Endodermal cell (in vitro differentiated cells): ENCODE results near the gene SH2D7. TPM values are rescaled to one million over a fixed set of nuclear protein-coding genes. Genes with fewer than 3 reads are reported as not detected.

Experiments used
- DNase-seq: peaks from one replicate; pipeline ENCODE4 v3.0.0-alpha.2; 2017
- H3K27ac ChIP-seq: 2 replicates; pipeline ENCODE4 v1.5.1; 2013; ENCODE audit warnings: mild to moderate bottlenecking, low read depth, low read length, moderate library complexity
- H3K27me3 ChIP-seq: 2 replicates; pipeline ENCODE4 v1.6.1; 2013; ENCODE audit warnings: mild to moderate bottlenecking, low read length, moderate library complexity; ENCODE audit not compliant: insufficient read depth, control insufficient read depth, poor library complexity, severe bottlenecking
- H3K36me3 ChIP-seq: 2 replicates; pipeline ENCODE4 v1.7.0; 2013; ENCODE audit warnings: mild to moderate bottlenecking, low read length, moderate library complexity; ENCODE audit not compliant: control insufficient read depth, insufficient read depth
- H3K4me1 ChIP-seq: one replicate; pipeline ENCODE4 v1.7.0; 2013; ENCODE audit warnings: low read length; ENCODE audit not compliant: control insufficient read depth, insufficient read depth
- H3K4me3 ChIP-seq: 2 replicates; pipeline ENCODE4 v1.5.1; 2013; ENCODE audit warnings: mild to moderate bottlenecking, low read length, moderate library complexity
- H3K9ac ChIP-seq: 2 replicates; pipeline ENCODE4 v1.6.1; 2013; ENCODE audit warnings: mild to moderate bottlenecking, low read length, moderate library complexity; ENCODE audit not compliant: poor library complexity, severe bottlenecking; ENCODE audit errors: extremely low read depth
- H3K9me3 ChIP-seq: 2 replicates; pipeline ENCODE4 v1.6.1; 2013; ENCODE audit warnings: mild to moderate bottlenecking, low read length, moderate library complexity; ENCODE audit not compliant: control insufficient read depth
- H3K27ac Mint-ChIP-seq: 2 replicates; pipeline ENCODE4 v1.8.0; 2020; ENCODE audit warnings: mixed read lengths
- H3K27me3 Mint-ChIP-seq: 2 replicates; pipeline ENCODE4 v1.8.0; 2021; ENCODE audit warnings: mild to moderate bottlenecking, mixed read lengths; ENCODE audit not compliant: insufficient read depth
- H3K36me3 Mint-ChIP-seq: 2 replicates; pipeline ENCODE4 v1.8.0; 2020; ENCODE audit warnings: low read depth, mixed read lengths
- H3K4me1 Mint-ChIP-seq: 2 replicates; pipeline ENCODE4 v1.8.0; 2020; ENCODE audit warnings: mixed read lengths
- H3K4me3 Mint-ChIP-seq: 2 replicates; pipeline ENCODE4 v1.8.0; 2020; ENCODE audit warnings: mild to moderate bottlenecking, moderate library complexity, mixed read lengths
- H3K9me3 Mint-ChIP-seq: 2 replicates; pipeline ENCODE4 v1.8.0; 2020; ENCODE audit warnings: mild to moderate bottlenecking, mixed read lengths
- WGBS, 2 experiments: methylation state at CpG; one replicate each; pipeline versions ENCODE4 v1.1.5 to v1.1.7; 2013; ENCODE audit warnings: missing lambda C conversion rate in 2 of 2, mixed read lengths in 1 of 2; ENCODE audit not compliant: insufficient coverage in 1 of 2, insufficient read length in 1 of 2; 5-methylcytosine and 5-hydroxymethylcytosine counted together
- total RNA-seq, 2 donors: library from RNA; stranded (reverse); fragmentation: NEBNext Ultra II Directional in 1 of 2; extraction: Animal tissue kit (Norgen Biotek cat#: 25700) in 1 of 2; gene quantifications; 2 replicates in 1 of 2; 3 replicates in 1 of 2; pipeline ENCODE4 v1.2.1, GENCODE V29; 2021
- TF ChIP-seq, protein P1 (sequence below): fragments of 200-600 bp; sonication (generic); conservative IDR thresholded peaks from 2 replicates; pipeline ENCODE4 v1.5.0; 2021; ENCODE audit warnings: antibody characterized with exemption, mild to moderate bottlenecking

SH2D7 gene
- total RNA-seq, 2 donors from 2014 or later = not detected

DNA sequence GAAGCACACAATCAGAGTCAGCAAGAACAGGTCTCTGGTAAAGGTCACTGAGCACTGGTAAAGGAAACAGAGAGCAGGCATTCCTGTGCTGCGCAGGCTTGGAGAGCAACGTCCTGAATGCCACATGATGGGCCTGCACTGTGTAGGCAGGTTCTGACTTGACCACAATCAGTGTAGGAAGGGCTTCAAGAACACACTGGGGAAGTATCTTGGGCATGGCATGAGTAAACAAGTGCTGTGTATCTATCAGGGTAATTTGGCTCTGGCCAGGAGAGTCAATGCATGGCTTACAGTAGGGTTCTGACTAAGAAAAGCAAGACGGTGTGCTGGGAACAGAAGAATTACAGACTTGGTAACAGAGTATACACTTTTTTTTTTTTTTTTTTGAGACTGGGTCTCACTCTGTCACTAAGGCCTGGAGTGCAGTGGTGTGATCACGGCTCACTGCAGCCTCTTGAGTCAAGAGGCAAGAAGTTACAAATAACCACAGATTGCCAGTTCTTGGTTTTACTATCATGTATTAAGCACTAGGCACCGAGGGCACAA, 45.5 kb upstream of the SH2D7 start:
- Mint-ChIP-seq H3K27me3 (no peaks in the 10 kb centered on the region), H3K9me3 (no peaks in the 10 kb centered on the region), H3K27ac (no peak overlapping the region), H3K4me1 (peaks cover 27% of the 10 kb centered on the region), H3K36me3 (peaks cover 2% of the 10 kb centered on the region), H3K4me3 (no peak overlapping the region)
- no peaks in the 10 kb centered on the region for H3K36me3 ChIP-seq
- no peaks in the 10 kb centered on the region for H3K27me3 ChIP-seq
- peaks cover 19% of the 10 kb centered on the region for H3K4me1 ChIP-seq
- 90 to 93% methylated on average over 3 to 5 of the region's 5 CpGs for WGBS, 2 experiments
- no peak overlapping the region for H3K9ac ChIP-seq
- TF ChIP-seq, protein P1, sequence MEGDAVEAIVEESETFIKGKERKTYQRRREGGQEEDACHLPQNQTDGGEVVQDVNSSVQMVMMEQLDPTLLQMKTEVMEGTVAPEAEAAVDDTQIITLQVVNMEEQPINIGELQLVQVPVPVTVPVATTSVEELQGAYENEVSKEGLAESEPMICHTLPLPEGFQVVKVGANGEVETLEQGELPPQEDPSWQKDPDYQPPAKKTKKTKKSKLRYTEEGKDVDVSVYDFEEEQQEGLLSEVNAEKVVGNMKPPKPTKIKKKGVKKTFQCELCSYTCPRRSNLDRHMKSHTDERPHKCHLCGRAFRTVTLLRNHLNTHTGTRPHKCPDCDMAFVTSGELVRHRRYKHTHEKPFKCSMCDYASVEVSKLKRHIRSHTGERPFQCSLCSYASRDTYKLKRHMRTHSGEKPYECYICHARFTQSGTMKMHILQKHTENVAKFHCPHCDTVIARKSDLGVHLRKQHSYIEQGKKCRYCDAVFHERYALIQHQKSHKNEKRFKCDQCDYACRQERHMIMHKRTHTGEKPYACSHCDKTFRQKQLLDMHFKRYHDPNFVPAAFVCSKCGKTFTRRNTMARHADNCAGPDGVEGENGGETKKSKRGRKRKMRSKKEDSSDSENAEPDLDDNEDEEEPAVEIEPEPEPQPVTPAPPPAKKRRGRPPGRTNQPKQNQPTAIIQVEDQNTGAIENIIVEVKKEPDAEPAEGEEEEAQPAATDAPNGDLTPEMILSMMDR = no peak
- DNase-seq = peak; percentile 8
- no peak overlapping the region for H3K27ac ChIP-seq
- no peak overlapping the region for H3K4me3 ChIP-seq
- no peaks in the 10 kb centered on the region for H3K9me3 ChIP-seq

DNA sequence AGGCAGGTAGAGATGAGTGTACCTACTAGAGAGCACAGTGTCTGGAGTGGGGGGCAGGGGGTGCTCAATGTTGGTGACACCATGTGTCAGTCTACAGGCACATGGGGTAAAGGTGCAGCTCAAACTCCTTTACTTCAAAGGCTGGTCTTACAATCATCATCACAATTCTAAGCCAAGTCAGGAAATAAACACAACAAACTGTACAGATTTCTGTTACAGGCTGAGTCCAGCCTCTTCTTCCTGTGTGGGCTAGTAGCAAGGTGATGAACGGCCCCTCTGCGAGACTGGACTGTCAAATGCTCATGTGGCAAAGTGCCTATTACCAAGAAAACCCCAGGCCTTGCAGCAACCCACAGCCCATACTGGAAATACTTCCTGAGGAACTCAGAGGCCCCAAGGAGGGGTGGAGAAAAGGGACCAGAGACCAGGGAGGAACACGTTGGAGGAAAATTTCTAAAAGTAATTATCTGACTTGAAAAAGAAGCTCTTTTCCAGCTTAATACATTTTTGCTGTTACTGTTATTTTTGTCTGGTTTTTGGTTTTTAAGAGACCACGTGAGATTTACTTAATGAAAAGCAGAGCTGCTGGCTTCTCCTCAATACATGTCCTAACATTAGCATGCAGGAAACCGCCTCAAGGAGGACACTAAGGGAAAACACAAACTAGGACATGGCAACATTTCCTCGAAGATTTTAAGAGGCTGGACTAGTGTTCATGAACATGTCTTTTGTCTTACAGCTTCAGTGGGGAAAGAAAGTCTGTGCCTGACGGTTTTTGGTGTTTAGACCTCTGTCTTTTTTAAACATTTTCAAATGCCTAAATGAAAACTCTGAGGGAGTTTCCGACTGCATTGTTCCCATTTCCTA, 44.4 kb upstream of the SH2D7 start:
- peak; percentile 23 for DNase-seq
- no peak overlapping the region for H3K4me3 Mint-ChIP-seq
- no peaks in the 10 kb centered on the region for H3K27me3 Mint-ChIP-seq
- H3K9ac ChIP-seq = no peak overlapping the region
- H3K4me1 ChIP-seq = peaks cover 27% of the 10 kb centered on the region
- no peaks in the 10 kb centered on the region for H3K36me3 ChIP-seq
- TF ChIP-seq, protein P1 = no peak
- H3K27me3 ChIP-seq = no peaks in the 10 kb centered on the region
- no peak overlapping the region for H3K27ac Mint-ChIP-seq
- H3K9me3 ChIP-seq = no peaks in the 10 kb centered on the region
- no peaks in the 10 kb centered on the region for H3K9me3 Mint-ChIP-seq
- H3K4me3 ChIP-seq = no peak overlapping the region
- no peak overlapping the region for H3K27ac ChIP-seq
- peaks cover 32% of the 10 kb centered on the region for H3K4me1 Mint-ChIP-seq
- H3K36me3 Mint-ChIP-seq = peaks cover 2% of the 10 kb centered on the region
- 96% methylated on average over 5 to 8 of the region's 8 CpGs for WGBS, 2 experiments

DNA sequence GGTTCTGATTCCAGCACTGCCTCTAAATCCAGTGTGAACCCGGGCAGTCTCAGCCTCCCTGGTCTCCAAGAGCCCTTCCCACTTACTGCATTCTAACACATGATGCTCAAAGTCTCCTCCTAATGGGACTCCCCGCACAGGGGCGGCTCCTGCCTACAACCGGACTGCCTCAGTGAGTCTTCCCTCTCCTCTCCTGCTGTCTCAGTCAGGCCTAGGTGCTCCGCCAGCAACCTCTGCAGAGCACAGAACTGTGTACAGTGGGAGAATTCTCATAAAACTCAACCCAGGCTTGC, 43.8 kb upstream of the SH2D7 start:
- H3K27ac Mint-ChIP-seq = no peak overlapping the region
- DNase-seq = no peak
- Histone ChIP-seq H3K27me3 (no peaks in the 10 kb centered on the region), H3K36me3 (no peaks in the 10 kb centered on the region), H3K4me3 (no peak overlapping the region), H3K9ac (no peak overlapping the region), H3K9me3 (no peaks in the 10 kb centered on the region), H3K4me1 (peaks cover 27% of the 10 kb centered on the region), H3K27ac (no peak overlapping the region)
- H3K4me1 Mint-ChIP-seq = peaks cover 32% of the 10 kb centered on the region
- H3K9me3 Mint-ChIP-seq = no peaks in the 10 kb centered on the region
- peaks cover 2% of the 10 kb centered on the region for H3K36me3 Mint-ChIP-seq
- WGBS, 2 experiments = 91 to 100% methylated on average over 1 to 5 of the region's 5 CpGs
- no peaks in the 10 kb centered on the region for H3K27me3 Mint-ChIP-seq
- no peak overlapping the region for H3K4me3 Mint-ChIP-seq
- TF ChIP-seq, protein P1 = no peak
